Astrocyte (in vitro differentiated cells and primary cell): ENCODE measurements around the gene TBC1D2B.
"Not testable (repeated sequence)": the region's sequence is repeated elsewhere in the genome, so short reads cannot be mapped to it uniquely, and the experiment has no call there.

ENCODE experiments used
- EZH2 ChIP-seq: IDR thresholded peaks from 2 replicates; pipeline ENCODE4 v1.6.1; 2012; ENCODE audit warnings: mild to moderate bottlenecking, low read length, inconsistent platforms; ENCODE audit not compliant: insufficient read depth
- TF ChIP-seq, protein P1 (sequence below): IDR thresholded peaks from 2 replicates; pipeline ENCODE4 v1.5.1; 2011; ENCODE audit warnings: low read depth, mild to moderate bottlenecking, inconsistent platforms, low read length, moderate library complexity; ENCODE audit not compliant: insufficient read depth

- TF ChIP-seq, protein P1, sequence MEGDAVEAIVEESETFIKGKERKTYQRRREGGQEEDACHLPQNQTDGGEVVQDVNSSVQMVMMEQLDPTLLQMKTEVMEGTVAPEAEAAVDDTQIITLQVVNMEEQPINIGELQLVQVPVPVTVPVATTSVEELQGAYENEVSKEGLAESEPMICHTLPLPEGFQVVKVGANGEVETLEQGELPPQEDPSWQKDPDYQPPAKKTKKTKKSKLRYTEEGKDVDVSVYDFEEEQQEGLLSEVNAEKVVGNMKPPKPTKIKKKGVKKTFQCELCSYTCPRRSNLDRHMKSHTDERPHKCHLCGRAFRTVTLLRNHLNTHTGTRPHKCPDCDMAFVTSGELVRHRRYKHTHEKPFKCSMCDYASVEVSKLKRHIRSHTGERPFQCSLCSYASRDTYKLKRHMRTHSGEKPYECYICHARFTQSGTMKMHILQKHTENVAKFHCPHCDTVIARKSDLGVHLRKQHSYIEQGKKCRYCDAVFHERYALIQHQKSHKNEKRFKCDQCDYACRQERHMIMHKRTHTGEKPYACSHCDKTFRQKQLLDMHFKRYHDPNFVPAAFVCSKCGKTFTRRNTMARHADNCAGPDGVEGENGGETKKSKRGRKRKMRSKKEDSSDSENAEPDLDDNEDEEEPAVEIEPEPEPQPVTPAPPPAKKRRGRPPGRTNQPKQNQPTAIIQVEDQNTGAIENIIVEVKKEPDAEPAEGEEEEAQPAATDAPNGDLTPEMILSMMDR: not testable (repeated sequence)
- TF ChIP-seq EZH2: not testable (repeated sequence)
Observed at GRCh38 chr15:77976760-77977525, 100.6 kb downstream of the TBC1D2B start.
